Colonic mucosa (tissue), 4 donors: Measurements from ENCODE around the gene HSD17B14. TPM values are rescaled to one million over a fixed set of nuclear protein-coding genes. Genes with fewer than 3 reads are reported as not detected.
"Not testable (repeated sequence)": the region's sequence is repeated elsewhere in the genome, so short reads cannot be mapped to it uniquely, and the experiment has no call there.

Experiments used
- DNase-seq: peaks from one replicate; pipeline ENCODE4 v3.0.0-alpha.2; 2020
- H3K27ac ChIP-seq: fragments of 200-600 bp; one replicate; pipeline ENCODE4 v1.8.0; 2021
- H3K27me3 ChIP-seq: fragments of 200-600 bp; one replicate; pipeline ENCODE4 v1.8.0; 2021
- H3K36me3 ChIP-seq: fragments of 200-600 bp; one replicate; pipeline ENCODE4 v1.8.0; 2021
- H3K4me1 ChIP-seq: fragments of 200-600 bp; one replicate; pipeline ENCODE4 v1.8.0; 2021; ENCODE audit warnings: mild to moderate bottlenecking
- H3K4me3 ChIP-seq: fragments of 200-600 bp; one replicate; pipeline ENCODE4 v1.8.0; 2021
- H3K9ac ChIP-seq, 2 donors: one replicate each; pipeline ENCODE4 v1.7.0; 2013; ENCODE audit warnings: control low read depth in 2 of 2, low read depth in 2 of 2, low read length in 2 of 2
- H3K9me3 ChIP-seq: fragments of 200-600 bp; one replicate; pipeline ENCODE4 v1.8.0; 2021
- CTCF ChIP-seq: fragments of 200-600 bp; IDR thresholded peaks from one replicate; pipeline ENCODE4 v1.8.0; 2022; ENCODE audit warnings: antibody characterized with exemption, mild to moderate bottlenecking
- intact Hi-C: fragments of 100-400 bp; cut with DNase I; formaldehyde crosslinking; loops from one replicate; pipeline ENCODE4 v1.14.1; 2022
- total RNA-seq, 2 donors: library from RNA; stranded (reverse); fragmentation: NEBNext Ultra II Directional in 1 of 2; extraction: Animal tissue kit (Norgen Biotek cat#: 25700) in 1 of 2; gene quantifications; one replicate each; pipeline ENCODE4 v1.2.1, GENCODE V29; 2021
- donor health status: healthy.
- donor health status: DM: no; HTN: no; CAD: no.
- donor health status: DM: no; HTN: no; CAD: no.

HSD17B14 gene
- total RNA-seq, 2 donors from 2014 or later, result 0.79 to 2.8 TPM

GRCh38 chr19:48852292-48852691 lies 16.0 kb upstream of the HSD17B14 start:
- Histone ChIP-seq H3K4me1 (no peaks in the 10 kb centered on the region), H3K9me3 (no peaks in the 10 kb centered on the region), H3K36me3 (no peaks in the 10 kb centered on the region), H3K27me3 (no peaks in the 10 kb centered on the region), H3K27ac (no peak overlapping the region), H3K9ac (no peak overlapping the region), H3K4me3 (no peak overlapping the region)
- DNase-seq, result no peak
- intact Hi-C loops, result no loop called here
- no peak for TF ChIP-seq CTCF

- DNase-seq, H3K9me3 ChIP-seq, H3K27me3 ChIP-seq, H3K4me3 ChIP-seq, H3K4me1 ChIP-seq, H3K36me3 ChIP-seq, H3K27ac ChIP-seq, H3K9ac ChIP-seq, intact Hi-C loops: not testable (repeated sequence)
Measured at GRCh38 chr19:48846659-48847058, 10.4 kb upstream of the HSD17B14 start.

- H3K27me3 ChIP-seq, result no peaks in the 10 kb centered on the region
- H3K9ac ChIP-seq, result no peak overlapping the region
- no peaks in the 10 kb centered on the region for H3K36me3 ChIP-seq
- H3K4me3 ChIP-seq, result no peak overlapping the region
- TF ChIP-seq CTCF, result no peak
- no peaks in the 10 kb centered on the region for H3K9me3 ChIP-seq
- no peak for DNase-seq
- H3K27ac ChIP-seq, result no peak overlapping the region
- intact Hi-C loops, result no loop called here
- no peaks in the 10 kb centered on the region for H3K4me1 ChIP-seq
Measured at GRCh38 chr19:48845384-48845783, 9.1 kb upstream of the HSD17B14 start.

GRCh38 chr19:48844472-48844871 lies 8.2 kb upstream of the HSD17B14 start:
- Histone ChIP-seq H3K9me3 (no peaks in the 10 kb centered on the region), H3K27me3 (no peaks in the 10 kb centered on the region), H3K9ac (no peak overlapping the region), H3K4me3 (no peak overlapping the region), H3K27ac (no peak overlapping the region), H3K4me1 (no peaks in the 10 kb centered on the region), H3K36me3 (no peaks in the 10 kb centered on the region)
- DNase-seq, result no peak
- TF ChIP-seq CTCF, result no peak
- intact Hi-C loops, result loop anchor here (5.0 kb wide), 1 partner anchor 197 kb away; the partner anchor contains the start of gene CA11

GRCh38 chr19:48842789-48843162 lies 6.5 kb upstream of the HSD17B14 start:
- intact Hi-C loops, result loop anchor here (2.0 to 5.0 kb wide), 3 partner anchors 54 to 195 kb away; partner anchors contain the start of gene CA11
- DNase-seq, result peak; percentile 55
- H3K36me3 ChIP-seq, result no peaks in the 10 kb centered on the region
- H3K4me1 ChIP-seq, result no peaks in the 10 kb centered on the region
- no peaks in the 10 kb centered on the region for H3K27me3 ChIP-seq
- no peak overlapping the region for H3K27ac ChIP-seq
- no peak overlapping the region for H3K4me3 ChIP-seq
- peak; percentile 66 for TF ChIP-seq CTCF
- no peaks in the 10 kb centered on the region for H3K9me3 ChIP-seq
- H3K9ac ChIP-seq, result no peak overlapping the region

- no peaks in the 10 kb centered on the region for H3K27me3 ChIP-seq
- H3K4me1 ChIP-seq, result no peaks in the 10 kb centered on the region
- H3K27ac ChIP-seq, result no peak overlapping the region
- H3K36me3 ChIP-seq, result no peaks in the 10 kb centered on the region
- TF ChIP-seq CTCF, result no peak
- no peaks in the 10 kb centered on the region for H3K9me3 ChIP-seq
- H3K9ac ChIP-seq, result no peak overlapping the region
- intact Hi-C loops, result loop anchor here (5.0 kb wide), 1 partner anchor 194 kb away; the partner anchor contains the start of gene CA11
- no peak overlapping the region for H3K4me3 ChIP-seq
- no peak for DNase-seq
Measured at GRCh38 chr19:48841571-48841970, 5.3 kb upstream of the HSD17B14 start.
